IMR-90 (cell line): Measurements from ENCODE around the gene NGEF.

Experiments used
- BHLHE40 ChIP-seq: fragments of 150-350 bp; IDR thresholded peaks from 2 replicates; pipeline ENCODE4 v1.6.1; 2016; ENCODE audit warnings: mild to moderate bottlenecking, low read depth, low read length
- CHD1 ChIP-seq: IDR thresholded peaks from 2 replicates; pipeline ENCODE4 v1.6.1; 2012; ENCODE audit warnings: low read depth, low read length, improper control_type of control experiment
- CTCF ChIP-seq: conservative IDR thresholded peaks from 2 replicates; pipeline ENCODE4 v1.5.1; 2012; ENCODE audit warnings: mild to moderate bottlenecking, low read depth, low read length, improper control_type of control experiment
- ELK1 ChIP-seq: fragments of 150-350 bp; IDR thresholded peaks from 2 replicates; pipeline ENCODE4 v1.6.1; 2016; ENCODE audit warnings: low read depth, mild to moderate bottlenecking, low read length, moderate library complexity, borderline replicate concordance
- POLR2A ChIP-seq: IDR thresholded peaks from 2 replicates; pipeline ENCODE4 v1.6.1; 2012; ENCODE audit warnings: mild to moderate bottlenecking, low read depth, low read length
- SMC3 ChIP-seq: fragments of 150-350 bp; IDR thresholded peaks from 2 replicates; pipeline ENCODE4 v1.6.1; 2016; ENCODE audit warnings: low read depth, mild to moderate bottlenecking, antibody characterized with exemption, low read length, moderate library complexity

GRCh38 chr2:232882085-232882484 is 131.0 kb downstream of the NGEF start:
- no peak for TF ChIP-seq CTCF
- no peak for TF ChIP-seq POLR2A
- TF ChIP-seq SMC3 = no peak
- no peak for TF ChIP-seq CHD1
- no peak for TF ChIP-seq ELK1
- TF ChIP-seq BHLHE40 = no peak
